ENCODE measurements around the gene KLK8. TPM values are rescaled to one million over a fixed set of nuclear protein-coding genes. Genes with fewer than 3 reads are reported as not detected.

The KLK8 gene
- total RNA-seq, 1 donor from 2014 or later = not detected

- H3K36me3 Mint-ChIP-seq (ENCODE audit: low read depth) = no peaks in the 10 kb centered on the region
- H3K27ac Mint-ChIP-seq = no peak overlapping the region
- peaks cover 24% of the 10 kb centered on the region for H3K27me3 Mint-ChIP-seq (ENCODE audit: low read depth)
- no peak overlapping the region for H3K4me3 Mint-ChIP-seq (ENCODE audit: low read depth)
- peaks cover 9% of the 10 kb centered on the region for H3K4me1 Mint-ChIP-seq (ENCODE audit: low read depth)
- H3K9me3 Mint-ChIP-seq = no peaks in the 10 kb centered on the region
- intact Hi-C loops (cut with micrococcal nuclease) = no loop called here
- DNase-seq (ENCODE audit: low spot score) = no peak
Observed at GRCh38 chr19:51012661-51013190, 11.3 kb upstream of the KLK8 start.

GRCh38 chr19:51010066-51010795, 8.8 kb upstream of the KLK8 start:
- intact Hi-C loops (cut with micrococcal nuclease) = no loop called here
- no peak for DNase-seq (ENCODE audit: low spot score)
- H3K9me3 Mint-ChIP-seq = no peaks in the 10 kb centered on the region
- H3K27ac Mint-ChIP-seq = no peak overlapping the region
- no peak overlapping the region for H3K4me3 Mint-ChIP-seq (ENCODE audit: low read depth)
- no peaks in the 10 kb centered on the region for H3K36me3 Mint-ChIP-seq (ENCODE audit: low read depth)
- peaks cover 7% of the 10 kb centered on the region for H3K27me3 Mint-ChIP-seq (ENCODE audit: low read depth)
- H3K4me1 Mint-ChIP-seq (ENCODE audit: low read depth) = peaks cover 9% of the 10 kb centered on the region

GRCh38 chr19:51009061-51009891, 7.9 kb upstream of the KLK8 start:
- Mint-ChIP-seq H3K4me3 (ENCODE audit: low read depth) (no peak overlapping the region), H3K4me1 (ENCODE audit: low read depth) (peaks cover 4% of the 10 kb centered on the region), H3K27ac (no peak overlapping the region), H3K27me3 (ENCODE audit: low read depth) (peaks cover 3% of the 10 kb centered on the region), H3K36me3 (ENCODE audit: low read depth) (no peaks in the 10 kb centered on the region), H3K9me3 (no peaks in the 10 kb centered on the region)
- intact Hi-C loops (cut with micrococcal nuclease) = no loop called here
- no peak for DNase-seq (ENCODE audit: low spot score)

GRCh38 chr19:51007488-51007887, 6.1 kb upstream of the KLK8 start:
- no peaks in the 10 kb centered on the region for H3K4me1 Mint-ChIP-seq (ENCODE audit: low read depth)
- no peak overlapping the region for H3K27ac Mint-ChIP-seq
- H3K9me3 Mint-ChIP-seq = no peaks in the 10 kb centered on the region
- peaks cover 3% of the 10 kb centered on the region for H3K27me3 Mint-ChIP-seq (ENCODE audit: low read depth)
- intact Hi-C loops (cut with micrococcal nuclease) = no loop called here
- H3K4me3 Mint-ChIP-seq (ENCODE audit: low read depth) = no peak overlapping the region
- DNase-seq (ENCODE audit: low spot score) = no peak
- H3K36me3 Mint-ChIP-seq (ENCODE audit: low read depth) = no peaks in the 10 kb centered on the region

- DNase-seq (ENCODE audit: low spot score) = no peak
- H3K4me1 Mint-ChIP-seq (ENCODE audit: low read depth) = no peaks in the 10 kb centered on the region
- no peaks in the 10 kb centered on the region for H3K9me3 Mint-ChIP-seq
- H3K4me3 Mint-ChIP-seq (ENCODE audit: low read depth) = no peak overlapping the region
- H3K36me3 Mint-ChIP-seq (ENCODE audit: low read depth) = no peaks in the 10 kb centered on the region
- peaks cover 3% of the 10 kb centered on the region for H3K27me3 Mint-ChIP-seq (ENCODE audit: low read depth)
- no peak overlapping the region for H3K27ac Mint-ChIP-seq
- intact Hi-C loops (cut with micrococcal nuclease) = no loop called here
Observed at GRCh38 chr19:51006406-51006805, 5.0 kb upstream of the KLK8 start.

- H3K27ac Mint-ChIP-seq = no peak overlapping the region
- no peaks in the 10 kb centered on the region for H3K9me3 Mint-ChIP-seq
- intact Hi-C loops (cut with micrococcal nuclease) = no loop called here
- H3K36me3 Mint-ChIP-seq (ENCODE audit: low read depth) = no peaks in the 10 kb centered on the region
- peaks cover 3% of the 10 kb centered on the region for H3K27me3 Mint-ChIP-seq (ENCODE audit: low read depth)
- DNase-seq (ENCODE audit: low spot score) = no peak
- H3K4me3 Mint-ChIP-seq (ENCODE audit: low read depth) = no peak overlapping the region
- H3K4me1 Mint-ChIP-seq (ENCODE audit: low read depth) = no peaks in the 10 kb centered on the region
Observed at GRCh38 chr19:51005248-51005647, 3.8 kb upstream of the KLK8 start.

GRCh38 chr19:51003316-51003715, 1.9 kb upstream of the KLK8 start:
- intact Hi-C loops (cut with micrococcal nuclease) = no loop called here
- Mint-ChIP-seq H3K27me3 (ENCODE audit: low read depth) (no peaks in the 10 kb centered on the region), H3K36me3 (ENCODE audit: low read depth) (no peaks in the 10 kb centered on the region), H3K27ac (no peak overlapping the region), H3K4me1 (ENCODE audit: low read depth) (no peaks in the 10 kb centered on the region), H3K4me3 (ENCODE audit: low read depth) (no peak overlapping the region), H3K9me3 (no peaks in the 10 kb centered on the region)
- no peak for DNase-seq (ENCODE audit: low spot score)

- intact Hi-C loops (cut with micrococcal nuclease) = no loop called here
- no peaks in the 10 kb centered on the region for H3K4me1 Mint-ChIP-seq (ENCODE audit: low read depth)
- H3K27ac Mint-ChIP-seq = no peak overlapping the region
- no peaks in the 10 kb centered on the region for H3K36me3 Mint-ChIP-seq (ENCODE audit: low read depth)
- H3K27me3 Mint-ChIP-seq (ENCODE audit: low read depth) = no peaks in the 10 kb centered on the region
- H3K9me3 Mint-ChIP-seq = no peaks in the 10 kb centered on the region
- H3K4me3 Mint-ChIP-seq (ENCODE audit: low read depth) = no peak overlapping the region
- DNase-seq (ENCODE audit: low spot score) = peak; percentile 14
Observed at GRCh38 chr19:51002542-51003311, 1.3 kb upstream of the KLK8 start.

GRCh38 chr19:51002089-51002532, 707 bp upstream of the KLK8 start:
- Mint-ChIP-seq H3K9me3 (no peaks in the 10 kb centered on the region), H3K36me3 (ENCODE audit: low read depth) (no peaks in the 10 kb centered on the region), H3K27ac (no peak overlapping the region), H3K27me3 (ENCODE audit: low read depth) (no peaks in the 10 kb centered on the region), H3K4me3 (ENCODE audit: low read depth) (no peak overlapping the region), H3K4me1 (ENCODE audit: low read depth) (no peaks in the 10 kb centered on the region)
- DNase-seq (ENCODE audit: low spot score) = no peak
- intact Hi-C loops (cut with micrococcal nuclease) = no loop called here

GRCh38 chr19:51000981-51001380, 423 bp downstream of the KLK8 start:
- Mint-ChIP-seq H3K4me1 (ENCODE audit: low read depth) (no peaks in the 10 kb centered on the region), H3K27ac (no peak overlapping the region), H3K36me3 (ENCODE audit: low read depth) (no peaks in the 10 kb centered on the region), H3K4me3 (ENCODE audit: low read depth) (no peak overlapping the region), H3K27me3 (ENCODE audit: low read depth) (no peaks in the 10 kb centered on the region), H3K9me3 (no peaks in the 10 kb centered on the region)
- DNase-seq (ENCODE audit: low spot score) = no peak
- intact Hi-C loops (cut with micrococcal nuclease) = no loop called here

GRCh38 chr19:51000426-51000825, 978 bp downstream of the KLK8 start:
- H3K4me3 Mint-ChIP-seq (ENCODE audit: low read depth) = no peak overlapping the region
- H3K9me3 Mint-ChIP-seq = no peaks in the 10 kb centered on the region
- no peaks in the 10 kb centered on the region for H3K36me3 Mint-ChIP-seq (ENCODE audit: low read depth)
- intact Hi-C loops (cut with micrococcal nuclease) = no loop called here
- no peak for DNase-seq (ENCODE audit: low spot score)
- H3K4me1 Mint-ChIP-seq (ENCODE audit: low read depth) = no peaks in the 10 kb centered on the region
- H3K27ac Mint-ChIP-seq = no peak overlapping the region
- no peaks in the 10 kb centered on the region for H3K27me3 Mint-ChIP-seq (ENCODE audit: low read depth)

GRCh38 chr19:50998686-50999085, 2.7 kb downstream of the KLK8 start:
- Mint-ChIP-seq H3K27ac (no peak overlapping the region), H3K4me1 (ENCODE audit: low read depth) (no peaks in the 10 kb centered on the region), H3K4me3 (ENCODE audit: low read depth) (no peak overlapping the region), H3K9me3 (no peaks in the 10 kb centered on the region), H3K36me3 (ENCODE audit: low read depth) (no peaks in the 10 kb centered on the region), H3K27me3 (ENCODE audit: low read depth) (no peaks in the 10 kb centered on the region)
- intact Hi-C loops (cut with micrococcal nuclease) = no loop called here
- DNase-seq (ENCODE audit: low spot score) = no peak
